ENCODE results near the gene SUSD3.

SUSD3 gene

DNA sequence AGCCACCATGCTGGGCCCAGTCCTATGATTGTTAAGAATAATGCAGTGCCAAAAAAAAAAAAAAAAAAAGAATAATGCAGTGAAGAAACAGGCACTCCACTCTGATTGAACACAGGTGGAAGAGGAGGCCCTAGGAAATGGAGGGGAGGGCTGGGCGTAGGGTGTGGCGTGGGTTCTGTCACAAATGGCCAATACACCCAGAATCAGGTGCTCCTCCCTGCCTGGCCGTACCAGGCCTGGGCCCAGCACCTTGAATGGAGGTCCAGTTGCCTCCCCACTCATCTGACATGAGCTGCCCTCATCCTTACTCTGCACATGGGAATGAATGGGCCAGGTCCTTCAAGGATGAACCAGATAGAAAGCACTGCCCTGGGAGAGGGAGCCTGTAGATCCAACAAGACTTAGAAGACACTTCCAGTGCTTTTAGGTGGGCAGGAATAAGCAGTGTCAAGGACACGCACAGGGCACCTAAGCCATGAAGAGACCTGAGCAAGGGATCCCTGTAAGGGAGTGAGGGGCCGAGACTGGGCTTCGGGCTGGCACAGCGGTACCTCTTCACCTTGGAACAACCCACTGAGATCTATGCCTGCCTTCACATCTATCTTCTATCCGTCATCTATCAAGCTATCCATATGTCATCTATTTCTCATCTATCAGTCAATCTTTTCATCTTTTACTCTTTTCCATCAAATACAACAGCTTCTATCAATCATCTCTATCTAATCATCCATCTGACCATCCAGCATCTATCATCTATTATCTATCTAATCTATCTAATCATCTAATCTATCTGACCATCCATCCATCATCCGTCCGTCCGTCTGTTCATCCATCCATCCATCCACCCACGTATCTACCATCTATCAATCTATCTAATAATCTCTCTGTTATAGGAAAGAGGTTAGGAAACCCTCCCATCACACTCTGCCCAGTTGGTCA, 59.7 kb downstream of the SUSD3 start:
- Histone ChIP-seq H3K27ac (ENCODE audit: low read depth, low read length) (no peak overlapping the region), H3K4me3 (ENCODE audit: low read depth in 1 of 2, low read length in 2 of 2) (no peak overlapping the region), H3K36me3 (ENCODE audit: insufficient read depth, low read length) (peaks cover 30% of the 10 kb centered on the region), H3K9me3 (ENCODE audit: low read length) (no peaks in the 10 kb centered on the region), H3K9ac (ENCODE audit: low read length) (no peak overlapping the region), H3K27me3 (ENCODE audit: control insufficient read depth in 1 of 2, insufficient read depth in 2 of 2, low read length in 2 of 2) (no peaks in the 10 kb centered on the region), H3K4me1 (ENCODE audit: insufficient read depth, low read length) (peaks cover 26% of the 10 kb centered on the region)

- H3K4me1 ChIP-seq (ENCODE audit: insufficient read depth, low read length), result peaks cover 26% of the 10 kb centered on the region
- H3K9me3 ChIP-seq (ENCODE audit: low read length), result no peaks in the 10 kb centered on the region
- H3K27me3 ChIP-seq (ENCODE audit: control insufficient read depth in 1 of 2, insufficient read depth in 2 of 2, low read length in 2 of 2), result no peaks in the 10 kb centered on the region
- H3K36me3 ChIP-seq (ENCODE audit: insufficient read depth, low read length), result peaks cover 30% of the 10 kb centered on the region
- no peak overlapping the region for H3K4me3 ChIP-seq (ENCODE audit: low read depth in 1 of 2, low read length in 2 of 2)
- no peak overlapping the region for H3K9ac ChIP-seq (ENCODE audit: low read length)
- peak overlapping the region; percentile 76 for H3K27ac ChIP-seq (ENCODE audit: low read depth, low read length)
Measured at GRCh38 chr9:93118863-93119702, 60.6 kb downstream of the SUSD3 start.

DNA sequence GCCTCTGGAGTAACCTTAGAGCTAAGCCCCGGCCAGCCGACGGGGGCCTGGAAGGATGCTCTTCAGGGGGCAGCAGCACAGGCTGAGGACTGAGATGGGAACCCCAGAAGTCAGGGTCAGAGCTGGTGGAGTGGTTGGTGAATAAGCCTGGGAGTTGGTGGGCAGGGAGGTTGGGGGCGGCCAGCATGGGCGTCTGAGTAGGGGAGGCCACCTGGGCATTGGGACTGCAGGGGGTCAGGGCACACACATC, 61.1 kb downstream of the SUSD3 start:
- Histone ChIP-seq H3K27me3 (ENCODE audit: control insufficient read depth in 1 of 2, insufficient read depth in 2 of 2, low read length in 2 of 2) (no peaks in the 10 kb centered on the region), H3K4me1 (ENCODE audit: insufficient read depth, low read length) (peaks cover 26% of the 10 kb centered on the region), H3K4me3 (ENCODE audit: low read depth in 1 of 2, low read length in 2 of 2) (no peak overlapping the region), H3K9ac (ENCODE audit: low read length) (no peak overlapping the region), H3K9me3 (ENCODE audit: low read length) (no peaks in the 10 kb centered on the region), H3K36me3 (ENCODE audit: insufficient read depth, low read length) (peaks cover 34% of the 10 kb centered on the region), H3K27ac (ENCODE audit: low read depth, low read length) (peak overlapping the region; percentile 76)

DNA sequence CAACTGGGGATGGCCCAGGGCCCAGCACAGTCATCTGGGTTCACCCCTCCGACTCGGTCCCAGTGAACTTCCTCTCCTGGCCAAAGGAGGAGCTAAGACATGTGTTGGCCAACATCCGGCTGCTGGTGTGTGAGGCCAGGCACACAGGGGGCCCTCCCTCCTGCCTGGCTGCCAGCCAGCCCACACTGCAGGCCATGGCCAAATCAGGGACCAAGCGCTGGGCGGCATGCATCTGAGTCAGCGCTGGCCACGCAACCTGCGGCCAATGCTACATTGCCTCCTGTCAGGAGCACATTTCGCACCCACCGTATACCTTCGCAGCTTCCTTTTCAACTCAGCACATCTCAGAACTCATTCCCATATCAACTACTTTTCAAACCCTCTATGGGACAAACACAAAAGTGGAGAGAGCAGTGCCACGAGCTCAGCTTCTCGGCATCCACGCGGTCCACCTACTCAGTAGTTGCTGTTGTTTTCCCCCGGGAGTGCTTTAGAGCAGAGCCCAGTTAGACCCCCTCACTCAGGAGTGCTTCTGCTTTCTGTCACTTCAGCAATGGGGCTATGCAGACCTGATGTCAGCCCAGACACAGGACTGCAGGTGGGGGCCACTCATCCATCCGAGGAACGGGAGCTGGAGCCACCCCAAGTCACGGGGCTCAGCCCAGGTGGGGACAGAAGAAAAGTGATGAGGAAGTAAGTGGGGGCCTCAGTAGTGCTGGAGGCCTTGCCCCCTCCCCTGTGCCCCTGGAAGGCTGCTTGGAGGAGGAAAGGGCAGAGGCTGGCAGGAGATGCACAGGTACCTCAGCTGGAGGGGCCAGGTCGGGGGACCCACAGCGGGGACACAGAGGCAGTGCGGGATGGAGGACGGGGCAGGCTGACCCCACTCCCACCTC, 61.7 kb downstream of the SUSD3 start:
- Histone ChIP-seq H3K9me3 (ENCODE audit: low read length) (no peaks in the 10 kb centered on the region), H3K27me3 (ENCODE audit: control insufficient read depth in 1 of 2, insufficient read depth in 2 of 2, low read length in 2 of 2) (no peaks in the 10 kb centered on the region), H3K27ac (ENCODE audit: low read depth, low read length) (peak overlapping the region; percentile 76), H3K4me3 (ENCODE audit: low read depth in 1 of 2, low read length in 2 of 2) (peak overlapping the region in 1 of 2 donors; percentile 1), H3K9ac (ENCODE audit: low read length) (peak overlapping the region; percentile 7), H3K4me1 (ENCODE audit: insufficient read depth, low read length) (peaks cover 26% of the 10 kb centered on the region), H3K36me3 (ENCODE audit: insufficient read depth, low read length) (peaks cover 40% of the 10 kb centered on the region)

DNA sequence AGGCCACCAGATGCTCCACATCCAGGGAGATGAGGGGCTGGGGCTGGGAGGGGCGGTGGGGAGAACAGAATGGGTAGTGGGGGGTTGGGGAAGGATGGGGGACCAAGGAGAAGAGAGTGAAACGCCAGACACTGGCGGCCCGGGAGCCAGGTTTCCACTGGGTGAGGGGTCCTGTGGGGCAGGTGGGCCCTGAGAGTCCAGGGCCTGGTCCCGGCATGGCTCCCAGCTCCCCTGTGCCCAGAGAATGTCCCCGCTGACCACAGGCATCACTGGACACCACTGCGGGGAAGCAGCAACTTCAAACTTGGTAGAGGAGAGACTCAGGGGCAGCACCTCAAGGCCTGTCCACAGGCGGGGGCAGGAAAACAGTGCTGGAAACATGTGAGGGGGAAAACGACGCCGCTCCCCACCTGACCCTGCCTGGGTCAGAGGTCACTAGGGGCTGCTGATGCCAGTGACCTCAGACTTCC, 62.4 kb downstream of the SUSD3 start:
- Histone ChIP-seq H3K36me3 (ENCODE audit: insufficient read depth, low read length) (peaks cover 46% of the 10 kb centered on the region), H3K27ac (ENCODE audit: low read depth, low read length) (peak overlapping the region; percentile 76), H3K27me3 (ENCODE audit: control insufficient read depth in 1 of 2, insufficient read depth in 2 of 2, low read length in 2 of 2) (no peaks in the 10 kb centered on the region), H3K9me3 (ENCODE audit: low read length) (no peaks in the 10 kb centered on the region), H3K4me3 (ENCODE audit: low read depth in 1 of 2, low read length in 2 of 2) (no peak overlapping the region), H3K4me1 (ENCODE audit: insufficient read depth, low read length) (peaks cover 27% of the 10 kb centered on the region), H3K9ac (ENCODE audit: low read length) (no peak overlapping the region)

DNA sequence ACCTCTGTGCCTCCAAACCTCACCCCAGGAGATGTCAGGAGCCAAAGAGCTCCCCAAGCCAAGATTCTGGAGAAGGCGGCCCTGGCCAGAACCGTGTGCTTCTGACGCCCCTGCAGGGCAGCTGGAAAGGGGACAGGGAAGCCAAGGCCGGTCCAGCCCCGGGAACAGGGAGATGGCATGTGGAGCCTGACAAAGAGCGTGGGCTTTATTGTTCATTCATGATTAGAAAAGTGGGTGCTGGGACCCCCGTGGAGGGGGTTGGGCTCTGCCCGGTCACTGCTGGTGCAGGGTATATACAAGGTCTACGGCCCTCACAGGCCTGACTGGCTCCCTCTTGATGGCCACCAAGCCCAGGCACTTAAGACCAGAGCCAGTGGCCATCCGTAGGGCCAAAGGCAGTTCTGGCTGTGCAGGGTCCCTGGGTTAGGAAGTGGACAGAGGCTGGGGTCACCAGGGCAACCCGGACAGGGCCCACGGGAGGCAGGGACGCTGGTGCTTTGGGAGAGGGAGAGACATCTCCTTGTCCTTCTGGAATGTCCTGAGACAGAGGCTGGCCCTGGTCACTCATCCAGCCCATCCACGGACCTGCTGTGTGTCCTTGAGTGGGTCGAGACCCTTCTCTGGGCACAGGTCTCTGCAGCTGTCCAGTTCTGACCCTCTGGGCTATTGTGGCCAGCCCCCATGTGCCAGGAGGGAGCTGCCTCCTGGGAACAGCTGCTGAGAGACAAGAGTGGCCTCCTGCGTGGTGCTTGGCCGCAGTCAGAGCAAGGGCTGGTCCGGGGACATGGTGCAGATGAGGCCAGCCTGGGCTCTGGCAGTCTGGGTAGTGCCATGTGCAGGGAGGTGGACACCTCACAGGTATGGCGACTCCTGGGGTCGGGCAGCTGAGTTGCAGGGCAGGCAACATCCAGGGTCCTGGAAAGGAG, 63.1 kb downstream of the SUSD3 start:
- Histone ChIP-seq H3K4me1 (ENCODE audit: insufficient read depth, low read length) (peaks cover 29% of the 10 kb centered on the region), H3K36me3 (ENCODE audit: insufficient read depth, low read length) (peaks cover 51% of the 10 kb centered on the region), H3K9me3 (ENCODE audit: low read length) (no peaks in the 10 kb centered on the region), H3K4me3 (ENCODE audit: low read depth in 1 of 2, low read length in 2 of 2) (no peak overlapping the region), H3K27ac (ENCODE audit: low read depth, low read length) (peak overlapping the region; percentile 49), H3K27me3 (ENCODE audit: control insufficient read depth in 1 of 2, insufficient read depth in 2 of 2, low read length in 2 of 2) (no peaks in the 10 kb centered on the region), H3K9ac (ENCODE audit: low read length) (no peak overlapping the region)

DNA sequence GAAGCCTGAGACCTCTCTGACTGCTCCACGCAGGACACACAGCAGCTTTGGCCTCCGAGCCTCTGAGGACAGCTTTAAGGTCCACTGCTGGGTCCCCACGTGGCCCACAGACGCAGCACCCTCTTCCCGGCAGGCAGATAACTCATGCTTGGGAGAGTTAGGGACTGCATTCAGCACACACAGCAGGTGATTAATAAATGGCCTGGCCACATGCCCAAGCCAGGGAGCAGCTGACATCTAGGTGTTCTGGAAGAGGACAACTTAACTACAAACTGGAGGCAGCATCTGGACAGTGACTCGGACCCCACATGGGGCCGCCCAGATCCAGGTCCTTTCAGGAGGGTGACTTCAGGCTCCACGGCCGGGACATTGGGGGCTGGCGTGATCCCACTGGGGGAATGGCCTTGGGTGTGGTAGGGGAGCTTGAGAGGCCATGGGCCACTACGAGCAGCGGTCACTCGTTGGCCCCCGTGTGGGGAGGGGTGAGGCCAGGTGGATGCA, 64.3 kb downstream of the SUSD3 start:
- Histone ChIP-seq H3K36me3 (ENCODE audit: insufficient read depth, low read length) (peaks cover 51% of the 10 kb centered on the region), H3K4me3 (ENCODE audit: low read depth in 1 of 2, low read length in 2 of 2) (no peak overlapping the region), H3K4me1 (ENCODE audit: insufficient read depth, low read length) (peaks cover 39% of the 10 kb centered on the region)

GRCh38 chr9:93123561-93124283, 65.2 kb downstream of the SUSD3 start:
- peaks cover 51% of the 10 kb centered on the region for H3K36me3 ChIP-seq (ENCODE audit: insufficient read depth, low read length)
- H3K27me3 ChIP-seq (ENCODE audit: control insufficient read depth in 1 of 2, insufficient read depth in 2 of 2, low read length in 2 of 2), result no peaks in the 10 kb centered on the region
- H3K4me3 ChIP-seq (ENCODE audit: low read depth in 1 of 2, low read length in 2 of 2), result no peak overlapping the region
- H3K4me1 ChIP-seq (ENCODE audit: insufficient read depth, low read length), result peaks cover 49% of the 10 kb centered on the region
- H3K9me3 ChIP-seq (ENCODE audit: low read length), result no peaks in the 10 kb centered on the region
- no peak overlapping the region for H3K27ac ChIP-seq (ENCODE audit: low read depth, low read length)
- H3K9ac ChIP-seq (ENCODE audit: low read length), result no peak overlapping the region

More for the DNA sequence above, 64.3 kb downstream of the SUSD3 start:
- H3K9me3 ChIP-seq (ENCODE audit: low read length), result no peaks in the 10 kb centered on the region
- H3K27me3 ChIP-seq (ENCODE audit: control insufficient read depth in 1 of 2, insufficient read depth in 2 of 2, low read length in 2 of 2), result no peaks in the 10 kb centered on the region
- no peak overlapping the region for H3K9ac ChIP-seq (ENCODE audit: low read length)
- no peak overlapping the region for H3K27ac ChIP-seq (ENCODE audit: low read depth, low read length)

DNA sequence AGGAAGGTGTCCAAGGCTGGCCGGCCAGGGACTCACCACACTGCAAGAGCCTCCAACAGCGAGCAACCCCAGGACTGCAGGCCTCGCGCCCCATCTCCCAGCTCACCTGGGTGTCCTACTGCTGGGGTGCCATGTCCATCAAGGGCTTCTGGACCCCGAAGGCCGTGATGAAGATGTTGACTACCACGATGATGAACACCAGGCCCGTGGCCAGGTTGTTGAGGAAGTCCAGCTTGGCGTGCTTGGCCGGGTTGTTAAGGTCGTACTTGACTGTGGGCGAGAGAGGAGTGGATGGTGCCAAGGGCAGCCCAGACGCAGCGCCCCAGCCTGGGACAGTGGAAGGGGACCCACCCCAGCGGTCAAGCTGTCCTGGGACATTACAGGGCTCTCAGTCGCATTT, 66.3 kb downstream of the SUSD3 start:
- H3K9ac ChIP-seq (ENCODE audit: low read length), result no peak overlapping the region
- H3K4me1 ChIP-seq (ENCODE audit: insufficient read depth, low read length), result peaks cover 51% of the 10 kb centered on the region
- H3K9me3 ChIP-seq (ENCODE audit: low read length), result no peaks in the 10 kb centered on the region
- no peak overlapping the region for H3K4me3 ChIP-seq (ENCODE audit: low read depth in 1 of 2, low read length in 2 of 2)
- H3K27me3 ChIP-seq (ENCODE audit: control insufficient read depth in 1 of 2, insufficient read depth in 2 of 2, low read length in 2 of 2), result no peaks in the 10 kb centered on the region
- H3K36me3 ChIP-seq (ENCODE audit: insufficient read depth, low read length), result peaks cover 51% of the 10 kb centered on the region
- H3K27ac ChIP-seq (ENCODE audit: low read depth, low read length), result no peak overlapping the region

Measured in muscle layer of colon (tissue), 2 donors.